Right cardiac atrium (tissue), 5 donors: ENCODE data around the gene MSX2. TPM values are rescaled to one million over a fixed set of nuclear protein-coding genes. Genes with fewer than 3 reads are reported as not detected.
A peak's percentile ranks its signal among the peaks of the same experiment; 100 is the strongest.

Experiments
- ATAC-seq, 2 donors: fragments of 200-7000 bp; cut with Tn5 transposase; one replicate each; pipeline versions ENCODE4 v1.8.0 to v1.9.1; 2020; ENCODE audit warnings: moderate library complexity in 2 of 2, mild to moderate bottlenecking in 1 of 2
- DNase-seq, 3 donors: peaks; one replicate each; pipeline ENCODE4 v3.0.0-alpha.2; 2020
- H3K27ac ChIP-seq: one replicate; pipeline ENCODE4 v1.5.1; 2013; ENCODE audit warnings: mild to moderate bottlenecking, low read length, control low read depth, moderate library complexity
- H3K27me3 ChIP-seq: one replicate; pipeline ENCODE4 v1.6.1; 2013; ENCODE audit not compliant: control insufficient read depth, insufficient read depth
- H3K4me1 ChIP-seq: one replicate; pipeline ENCODE4 v1.6.1; 2013; ENCODE audit warnings: low read length; ENCODE audit not compliant: control insufficient read depth, insufficient read depth
- H3K4me3 ChIP-seq: one replicate; pipeline ENCODE4 v1.5.1; 2013; ENCODE audit warnings: low read length, control low read depth
- H3K9me3 ChIP-seq: one replicate; pipeline ENCODE4 v1.6.1; 2013; ENCODE audit warnings: low read length; ENCODE audit not compliant: control insufficient read depth
- WGBS: extraction: QIAGEN DNeasy Blood & Tissue Kit; methylation state at CpG from one replicate; pipeline ENCODE4 v1.1.7; 2013; 5-methylcytosine and 5-hydroxymethylcytosine counted together
- intact Hi-C, 4 donors: fragments of 100-400 bp; cut with DNase I; formaldehyde crosslinking; loops; one replicate each; pipeline versions ENCODE4 v1.11.0 to v1.14.0; 2022 to 2023
- polyA plus RNA-seq: library from polyadenylated mRNA; stranded (reverse); fragments of 200-250 nt; gene quantifications from one replicate; pipeline ENCODE4 v1.2.3, GENCODE V29; 2013
- total RNA-seq, 4 donors: library from RNA; stranded (reverse); fragmentation: NEBNext Ultra II Directional; extraction: Animal tissue kit (Norgen Biotek cat#: 25700); gene quantifications; one replicate each; pipeline ENCODE4 v1.2.1, GENCODE V29; 2021
- donor health status: healthy with polysubstance abuse.
- donor health status: DM: no; HTN: yes; CAD: no.
- donor health status: DM: no; HTN: no; CAD: no.
- donor health status: DM: no; HTN: yes; CAD: no; lungs with severe emphysema.
- donor health status: DM: yes; HTN: yes; CAD: no.

MSX2 gene
- total and polyA plus RNA-seq, 5 donors = 1.9 to 3.2 (median 2.6) TPM

GRCh38 chr5:174718880-174719610 is 5.3 kb upstream of the MSX2 start:
- Histone ChIP-seq H3K27me3 (peaks cover 5% of the 10 kb centered on the region), H3K9me3 (no peaks in the 10 kb centered on the region), H3K4me3 (no peak overlapping the region), H3K4me1 (peaks cover 3% of the 10 kb centered on the region), H3K27ac (no peak overlapping the region)
- DNase-seq = no peak
- no peak for ATAC-seq
- WGBS = 29% methylated on average over 10 of the region's 10 CpGs
- intact Hi-C loops = no loop called here

GRCh38 chr5:174719793-174720611 is 4.4 kb upstream of the MSX2 start:
- intact Hi-C loops = no loop called here
- ATAC-seq = no peak
- Histone ChIP-seq H3K4me3 (peak overlapping the region; percentile 67), H3K9me3 (no peaks in the 10 kb centered on the region), H3K4me1 (peaks cover 3% of the 10 kb centered on the region), H3K27ac (no peak overlapping the region), H3K27me3 (peaks cover 5% of the 10 kb centered on the region)
- whole genome bisulfite sequencing = 24% methylated on average over 19 of the region's 19 CpGs
- DNase-seq = no peak

- 2% methylated on average over 75 of the region's 75 CpGs for WGBS
- peaks cover 3% of the 10 kb centered on the region for H3K4me1 ChIP-seq
- peaks cover 5% of the 10 kb centered on the region for H3K27me3 ChIP-seq
- ATAC-seq = no peak
- no peaks in the 10 kb centered on the region for H3K9me3 ChIP-seq
- H3K27ac ChIP-seq = no peak overlapping the region
- no peak for DNase-seq
- intact Hi-C loops = no loop called here
- H3K4me3 ChIP-seq = peak overlapping the region; percentile 67
Measured at GRCh38 chr5:174720612-174721529, 3.5 kb upstream of the MSX2 start.

- H3K27me3 ChIP-seq = peaks cover 2% of the 10 kb centered on the region
- peaks cover 3% of the 10 kb centered on the region for H3K4me1 ChIP-seq
- WGBS = 14% methylated on average over 19 of the region's 19 CpGs
- H3K27ac ChIP-seq = no peak overlapping the region
- H3K9me3 ChIP-seq = no peaks in the 10 kb centered on the region
- intact Hi-C loops = no loop called here
- H3K4me3 ChIP-seq = peak overlapping the region; percentile 67
- ATAC-seq (no peak), DNase-seq (no peak)
Measured at GRCh38 chr5:174721530-174722432, 2.6 kb upstream of the MSX2 start.

- H3K9me3 ChIP-seq = no peaks in the 10 kb centered on the region
- ATAC-seq (no peak), DNase-seq (no peak)
- H3K4me3 ChIP-seq = no peak overlapping the region
- no peak overlapping the region for H3K27ac ChIP-seq
- H3K4me1 ChIP-seq = peaks cover 3% of the 10 kb centered on the region
- H3K27me3 ChIP-seq = peaks cover 2% of the 10 kb centered on the region
- intact Hi-C loops = no loop called here
- WGBS = 39% methylated on average over 4 of the region's 4 CpGs
Measured at GRCh38 chr5:174722500-174722899, 1.9 kb upstream of the MSX2 start.

GRCh38 chr5:174723315-174723978 is 935 bp upstream of the MSX2 start:
- intact Hi-C loops = no loop called here
- ATAC-seq (no peak), DNase-seq (no peak)
- Histone ChIP-seq H3K27ac (no peak overlapping the region), H3K4me1 (peaks cover 3% of the 10 kb centered on the region), H3K4me3 (peak overlapping the region; percentile 46), H3K9me3 (no peaks in the 10 kb centered on the region), H3K27me3 (no peaks in the 10 kb centered on the region)
- 18% methylated on average over 23 of the region's 23 CpGs for WGBS

GRCh38 chr5:174723979-174724483 is 351 bp upstream of the MSX2 start:
- Histone ChIP-seq H3K4me1 (peaks cover 3% of the 10 kb centered on the region), H3K4me3 (peak overlapping the region; percentile 46), H3K27me3 (no peaks in the 10 kb centered on the region), H3K9me3 (no peaks in the 10 kb centered on the region), H3K27ac (no peak overlapping the region)
- ATAC-seq = peak in 1 of 2 donors; percentile 19
- under 1% methylated on average over 20 of the region's 20 CpGs for WGBS
- intact Hi-C loops = no loop called here
- no peak for DNase-seq

GRCh38 chr5:174725261-174725990 is 1.0 kb downstream of the MSX2 start:
- Histone ChIP-seq H3K4me3 (peak overlapping the region; percentile 46), H3K4me1 (peaks cover 3% of the 10 kb centered on the region), H3K27ac (no peak overlapping the region), H3K9me3 (no peaks in the 10 kb centered on the region), H3K27me3 (no peaks in the 10 kb centered on the region)
- intact Hi-C loops = no loop called here
- 10% methylated on average over 30 of the region's 30 CpGs for WGBS
- DNase-seq (no peak), ATAC-seq (no peak)

- no peak for DNase-seq
- Histone ChIP-seq H3K4me1 (peaks cover 3% of the 10 kb centered on the region), H3K4me3 (peak overlapping the region; percentile 46), H3K27me3 (peaks cover under 1% of the 10 kb centered on the region), H3K9me3 (no peaks in the 10 kb centered on the region), H3K27ac (no peak overlapping the region)
- ATAC-seq = no peak
- intact Hi-C loops = no loop called here
- WGBS = 50% methylated on average over 11 of the region's 11 CpGs
Measured at GRCh38 chr5:174725991-174726601, 1.7 kb downstream of the MSX2 start.
